ENCODE results near the gene KCNIP1. TPM values are rescaled to one million over a fixed set of nuclear protein-coding genes. Genes with fewer than 3 reads are reported as not detected.

The KCNIP1 gene
- total RNA-seq, 2 donors from 2014 or later = not detected

DNA sequence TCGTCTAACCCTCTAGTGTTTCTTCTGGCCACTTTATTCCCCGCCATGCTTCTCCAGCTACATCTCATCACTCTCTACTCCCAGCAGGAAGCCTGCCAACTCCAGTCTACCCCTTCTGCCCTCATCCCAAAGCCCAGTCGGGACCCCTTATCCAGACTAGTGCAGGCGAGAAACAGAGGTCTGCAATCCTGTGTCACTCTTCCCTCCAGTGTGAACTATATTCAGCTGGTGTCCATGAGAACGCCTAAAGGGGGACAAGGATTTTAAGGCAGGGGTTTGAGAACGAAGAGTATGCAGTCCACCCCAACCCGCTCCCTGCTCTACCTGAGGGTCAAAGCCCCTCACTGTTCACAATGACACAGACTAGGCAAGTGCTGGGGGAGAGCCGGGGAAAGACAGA lies 238.0 kb downstream of the KCNIP1 start:
- Mint-ChIP-seq H3K4me1 (peaks cover 2% of the 10 kb centered on the region), H3K4me3 (no peak overlapping the region), H3K27ac (no peak overlapping the region), H3K27me3 (peaks cover 44% of the 10 kb centered on the region), H3K36me3 (ENCODE audit: low read depth) (no peaks in the 10 kb centered on the region)
- DNase-seq (no peak), ATAC-seq (no peak)
- H3K9me3 ChIP-seq (ENCODE audit: control insufficient read depth, low read length, poor library complexity, severe bottlenecking) = no peaks in the 10 kb centered on the region

DNA sequence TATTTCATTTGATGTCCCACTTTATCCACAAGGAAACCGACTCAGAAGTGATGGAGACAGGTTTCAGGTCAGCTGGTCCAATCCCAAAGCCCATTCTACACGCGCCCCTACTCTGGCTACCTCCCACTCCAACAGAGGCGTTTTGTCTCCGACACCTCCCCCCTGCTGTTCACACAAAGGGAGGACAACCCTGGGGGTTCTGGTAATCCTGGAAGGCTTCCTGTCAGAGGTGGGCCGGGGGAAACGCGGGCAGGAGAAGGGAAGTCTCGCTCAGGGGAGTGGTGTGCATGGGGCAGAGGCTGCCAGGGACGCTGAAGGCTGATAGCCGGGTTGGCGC lies 240.0 kb downstream of the KCNIP1 start:
- Mint-ChIP-seq H3K4me1 (peaks cover 2% of the 10 kb centered on the region), H3K4me3 (no peak overlapping the region), H3K27me3 (peaks cover 60% of the 10 kb centered on the region), H3K27ac (no peak overlapping the region), H3K36me3 (ENCODE audit: low read depth) (no peaks in the 10 kb centered on the region)
- DNase-seq (no peak), ATAC-seq (no peak)
- H3K9me3 ChIP-seq (ENCODE audit: control insufficient read depth, low read length, poor library complexity, severe bottlenecking) = no peaks in the 10 kb centered on the region

GRCh38 chr5:170745481-170746071 lies 241.8 kb downstream of the KCNIP1 start:
- peaks cover 68% of the 10 kb centered on the region for H3K27me3 Mint-ChIP-seq
- no peak overlapping the region for H3K27ac Mint-ChIP-seq
- H3K36me3 Mint-ChIP-seq (ENCODE audit: low read depth) = no peaks in the 10 kb centered on the region
- ATAC-seq (no peak), DNase-seq (no peak)
- H3K4me3 Mint-ChIP-seq = no peak overlapping the region
- no peaks in the 10 kb centered on the region for H3K9me3 ChIP-seq (ENCODE audit: control insufficient read depth, low read length, poor library complexity, severe bottlenecking)
- peaks cover 2% of the 10 kb centered on the region for H3K4me1 Mint-ChIP-seq

DNA sequence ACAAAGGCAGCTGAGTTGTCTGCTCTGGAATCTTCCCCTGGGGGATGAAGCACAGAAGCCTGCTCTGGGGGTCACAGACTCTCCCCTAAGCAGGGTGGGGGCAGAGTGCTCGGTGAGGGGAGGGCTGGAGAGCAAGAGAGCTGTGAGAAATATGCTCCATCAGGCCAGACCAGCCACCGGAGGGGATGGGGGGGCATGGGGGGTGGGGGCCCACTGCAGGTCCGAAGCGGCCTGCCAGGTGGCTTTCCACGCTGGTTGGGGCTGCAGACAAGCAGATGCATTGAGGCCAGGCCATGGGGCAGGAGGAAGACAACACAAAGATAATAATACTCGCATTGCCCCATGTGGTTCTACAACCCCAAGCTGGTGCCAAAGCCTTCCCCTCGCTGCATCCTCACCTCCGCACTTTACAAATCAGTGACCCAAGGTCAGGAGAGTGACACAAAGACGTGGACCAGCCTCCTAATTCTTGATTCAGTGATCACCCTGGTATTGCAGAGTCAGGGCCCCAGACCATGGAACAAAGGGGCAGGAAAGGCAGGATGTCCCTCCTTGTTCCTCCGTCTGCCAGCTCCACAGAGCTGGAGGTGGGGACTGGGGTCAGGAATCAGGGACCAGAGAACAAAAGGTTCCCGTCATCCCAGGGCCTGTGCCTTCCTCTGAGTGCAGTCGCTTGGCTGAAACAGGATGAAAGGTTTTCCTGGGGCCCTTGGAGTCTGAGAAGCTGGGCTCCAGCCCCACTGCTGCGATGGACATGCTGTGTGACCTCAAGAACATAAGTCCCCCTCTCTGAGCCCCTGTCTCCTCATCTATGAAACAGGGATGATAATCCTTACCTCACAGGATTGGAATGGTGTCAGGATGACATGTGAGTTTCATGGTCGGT lies 242.5 kb downstream of the KCNIP1 start:
- ATAC-seq = no peak

GRCh38 chr5:170746961-170747340 lies 243.1 kb downstream of the KCNIP1 start:
- peaks cover 2% of the 10 kb centered on the region for H3K4me1 Mint-ChIP-seq
- H3K4me3 Mint-ChIP-seq = no peak overlapping the region
- H3K27me3 Mint-ChIP-seq = peaks cover 72% of the 10 kb centered on the region
- no peaks in the 10 kb centered on the region for H3K9me3 ChIP-seq (ENCODE audit: control insufficient read depth, low read length, poor library complexity, severe bottlenecking)
- no peak overlapping the region for H3K27ac Mint-ChIP-seq
- ATAC-seq = no peak
- no peak for DNase-seq
- no peaks in the 10 kb centered on the region for H3K36me3 Mint-ChIP-seq (ENCODE audit: low read depth)

More for the DNA sequence above, 242.5 kb downstream of the KCNIP1 start:
- Mint-ChIP-seq H3K4me1 (peaks cover 2% of the 10 kb centered on the region), H3K4me3 (no peak overlapping the region), H3K36me3 (ENCODE audit: low read depth) (no peaks in the 10 kb centered on the region), H3K27me3 (peaks cover 74% of the 10 kb centered on the region), H3K27ac (no peak overlapping the region)
- DNase-seq = no peak
- H3K9me3 ChIP-seq (ENCODE audit: control insufficient read depth, low read length, poor library complexity, severe bottlenecking) = no peaks in the 10 kb centered on the region

DNA sequence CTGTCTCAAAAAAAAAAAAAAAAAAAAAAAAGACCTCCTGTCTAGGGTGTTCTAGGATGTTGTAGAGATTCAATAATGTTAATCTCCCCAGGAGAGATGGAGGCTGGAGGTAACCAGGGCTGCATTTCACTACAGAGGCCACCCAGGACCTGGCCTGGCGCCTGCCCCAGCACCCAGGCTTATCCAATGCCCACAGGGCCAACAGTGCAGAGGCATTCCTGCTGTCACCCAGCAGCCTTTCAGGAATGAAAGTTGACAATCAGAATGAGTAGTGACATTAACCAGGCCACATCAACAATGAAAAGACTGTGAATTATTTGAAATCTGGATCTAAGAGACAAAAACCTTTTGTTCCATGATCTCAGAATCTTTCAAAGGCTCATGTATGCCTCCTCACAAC lies 243.5 kb downstream of the KCNIP1 start:
- H3K4me1 Mint-ChIP-seq = peaks cover 2% of the 10 kb centered on the region
- H3K4me3 Mint-ChIP-seq = no peak overlapping the region
- H3K9me3 ChIP-seq (ENCODE audit: control insufficient read depth, low read length, poor library complexity, severe bottlenecking) = no peaks in the 10 kb centered on the region
- ATAC-seq (no peak), DNase-seq (no peak)
- H3K27ac Mint-ChIP-seq = no peak overlapping the region
- H3K36me3 Mint-ChIP-seq (ENCODE audit: low read depth) = no peaks in the 10 kb centered on the region
- H3K27me3 Mint-ChIP-seq = peaks cover 71% of the 10 kb centered on the region

DNA sequence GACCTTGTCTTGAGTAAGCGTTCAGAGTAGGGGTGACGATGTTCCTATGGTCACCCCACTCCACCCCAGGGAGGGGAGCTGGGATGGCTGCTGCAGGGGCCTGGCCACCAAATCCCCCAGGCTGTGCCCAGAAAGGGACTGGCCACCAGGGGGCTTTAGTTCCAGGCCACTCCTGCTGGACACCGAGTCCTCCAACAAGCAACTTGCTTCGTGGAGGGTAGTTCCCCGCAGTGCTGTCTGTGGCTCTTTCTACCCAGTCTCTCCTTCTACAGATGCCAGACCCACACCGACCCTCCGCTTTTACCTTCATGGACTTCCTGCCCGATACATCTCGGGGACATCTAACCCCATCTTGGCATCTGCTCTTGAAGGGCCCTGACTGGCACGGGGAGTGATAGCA lies 244.0 kb downstream of the KCNIP1 start:
- H3K27me3 Mint-ChIP-seq = peaks cover 76% of the 10 kb centered on the region
- no peak for DNase-seq
- no peak for ATAC-seq
- no peak overlapping the region for H3K27ac Mint-ChIP-seq
- H3K36me3 Mint-ChIP-seq (ENCODE audit: low read depth) = no peaks in the 10 kb centered on the region
- H3K4me1 Mint-ChIP-seq = peaks cover 2% of the 10 kb centered on the region
- no peak overlapping the region for H3K4me3 Mint-ChIP-seq
- H3K9me3 ChIP-seq (ENCODE audit: control insufficient read depth, low read length, poor library complexity, severe bottlenecking) = no peaks in the 10 kb centered on the region

DNA sequence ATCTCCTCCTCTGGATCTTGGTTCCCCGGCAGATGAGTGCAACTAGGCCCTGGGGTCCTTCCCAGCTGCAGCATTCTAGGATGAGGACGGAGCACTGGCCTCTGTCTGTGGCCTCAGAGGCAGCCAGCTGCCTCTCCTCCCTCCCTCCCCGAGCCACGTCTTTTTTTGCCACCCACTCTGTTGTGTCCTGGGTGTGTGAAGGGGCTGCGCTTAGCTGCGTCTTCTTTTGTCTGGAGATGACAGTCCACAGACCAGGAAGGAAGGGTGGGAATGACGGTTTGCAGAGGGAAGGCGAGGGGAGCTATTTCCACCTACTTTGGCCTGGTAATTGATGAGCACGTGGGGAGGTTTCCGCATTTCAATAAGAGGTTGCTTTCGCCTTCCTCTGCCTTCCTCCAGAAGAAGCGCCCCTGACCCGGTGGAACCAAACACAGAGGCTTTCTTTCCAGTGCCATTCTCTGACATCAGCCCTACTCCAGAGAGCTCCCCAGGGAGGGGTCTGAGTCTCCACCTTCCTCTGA lies 245.2 kb downstream of the KCNIP1 start:
- Mint-ChIP-seq H3K4me3 (no peak overlapping the region), H3K27ac (no peak overlapping the region), H3K27me3 (peaks cover 70% of the 10 kb centered on the region), H3K4me1 (peaks cover 2% of the 10 kb centered on the region), H3K36me3 (ENCODE audit: low read depth) (no peaks in the 10 kb centered on the region)
- DNase-seq (no peak), ATAC-seq (no peak)
- H3K9me3 ChIP-seq (ENCODE audit: control insufficient read depth, low read length, poor library complexity, severe bottlenecking) = no peaks in the 10 kb centered on the region

GRCh38 chr5:170749911-170750431 lies 246.2 kb downstream of the KCNIP1 start:
- DNase-seq (no peak), ATAC-seq (no peak)
- Mint-ChIP-seq H3K36me3 (ENCODE audit: low read depth) (no peaks in the 10 kb centered on the region), H3K27me3 (peaks cover 65% of the 10 kb centered on the region), H3K4me3 (no peak overlapping the region), H3K4me1 (no peaks in the 10 kb centered on the region), H3K27ac (no peak overlapping the region)
- H3K9me3 ChIP-seq (ENCODE audit: control insufficient read depth, low read length, poor library complexity, severe bottlenecking) = no peaks in the 10 kb centered on the region

DNA sequence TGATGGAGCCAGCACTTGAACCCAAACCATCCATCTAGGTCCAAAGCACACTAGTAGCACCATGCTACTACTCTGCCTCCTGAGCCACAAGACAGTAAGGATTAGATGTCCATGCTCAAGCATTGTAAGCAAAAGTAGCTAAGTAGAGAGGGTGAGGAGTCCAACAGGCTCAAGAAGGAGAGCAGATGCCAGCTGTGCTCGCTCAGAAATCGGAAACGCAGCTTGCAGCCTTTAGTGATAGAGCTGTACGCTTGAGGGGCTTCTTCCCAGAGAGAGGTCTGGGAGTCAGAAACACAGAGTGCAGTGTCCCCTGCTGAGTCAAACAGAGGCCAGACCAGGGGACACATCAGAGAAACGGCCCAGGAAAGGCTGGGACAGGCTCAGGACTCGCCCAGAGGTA lies 247.0 kb downstream of the KCNIP1 start:
- Mint-ChIP-seq H3K27me3 (peaks cover 57% of the 10 kb centered on the region), H3K4me1 (no peaks in the 10 kb centered on the region), H3K4me3 (no peak overlapping the region), H3K36me3 (ENCODE audit: low read depth) (no peaks in the 10 kb centered on the region), H3K27ac (no peak overlapping the region)
- DNase-seq (no peak), ATAC-seq (no peak)
- no peaks in the 10 kb centered on the region for H3K9me3 ChIP-seq (ENCODE audit: control insufficient read depth, low read length, poor library complexity, severe bottlenecking)

- Mint-ChIP-seq H3K27me3 (peaks cover 56% of the 10 kb centered on the region), H3K27ac (no peak overlapping the region)
- ATAC-seq = no peak
These were observed 247.8 kb downstream of the KCNIP1 start for GRCh38 chr5:170751631-170752030.

GRCh38 chr5:170752257-170753215 lies 248.7 kb downstream of the KCNIP1 start:
- Mint-ChIP-seq H3K27ac (no peak overlapping the region), H3K27me3 (peaks cover 47% of the 10 kb centered on the region), H3K4me3 (no peak overlapping the region), H3K4me1 (no peaks in the 10 kb centered on the region), H3K36me3 (ENCODE audit: low read depth) (no peaks in the 10 kb centered on the region)
- no peaks in the 10 kb centered on the region for H3K9me3 ChIP-seq (ENCODE audit: control insufficient read depth, low read length, poor library complexity, severe bottlenecking)
- DNase-seq (no peak), ATAC-seq (no peak)

More at GRCh38 chr5:170751631-170752030, 247.8 kb downstream of the KCNIP1 start:
- no peak for DNase-seq
- Mint-ChIP-seq H3K4me3 (no peak overlapping the region), H3K36me3 (ENCODE audit: low read depth) (no peaks in the 10 kb centered on the region), H3K4me1 (no peaks in the 10 kb centered on the region)
- no peaks in the 10 kb centered on the region for H3K9me3 ChIP-seq (ENCODE audit: control insufficient read depth, low read length, poor library complexity, severe bottlenecking)

- no peaks in the 10 kb centered on the region for H3K4me1 Mint-ChIP-seq
These were observed 249.5 kb downstream of the KCNIP1 start for GRCh38 chr5:170753311-170753710.

More at GRCh38 chr5:170753311-170753710, 249.5 kb downstream of the KCNIP1 start:
- Mint-ChIP-seq H3K36me3 (ENCODE audit: low read depth) (no peaks in the 10 kb centered on the region), H3K27ac (no peak overlapping the region), H3K4me3 (no peak overlapping the region), H3K27me3 (peaks cover 40% of the 10 kb centered on the region)
- DNase-seq (no peak), ATAC-seq (no peak)
- no peaks in the 10 kb centered on the region for H3K9me3 ChIP-seq (ENCODE audit: control insufficient read depth, low read length, poor library complexity, severe bottlenecking)

All from T-helper 17 cell (primary cell).